ENCODE results near the gene ERCC6L2.

DNA sequence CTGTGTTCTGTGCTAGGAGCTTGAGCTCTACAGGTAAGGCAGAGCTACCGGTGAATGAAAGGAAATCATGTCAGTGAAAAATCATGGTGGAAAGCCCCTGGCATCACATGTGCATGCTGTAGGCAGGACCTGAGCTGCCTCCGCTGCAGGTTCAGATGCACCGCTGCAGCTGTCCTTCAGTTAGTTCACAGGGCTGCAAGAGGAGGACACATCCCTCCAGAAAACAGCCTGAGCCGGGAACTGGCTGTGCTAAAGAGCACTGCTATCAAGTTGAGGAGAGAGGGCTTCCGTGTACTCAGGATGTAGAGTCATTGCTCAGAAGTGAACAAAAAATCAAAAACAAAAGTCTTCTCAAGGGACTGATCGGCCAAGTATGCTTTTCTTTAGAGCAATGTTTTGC, 138.6 kb downstream of the ERCC6L2 start:
- TF ChIP-seq JUN (IDR thresholded peaks at IDR 0.05) = no peak
- TF ChIP-seq, protein P1, sequence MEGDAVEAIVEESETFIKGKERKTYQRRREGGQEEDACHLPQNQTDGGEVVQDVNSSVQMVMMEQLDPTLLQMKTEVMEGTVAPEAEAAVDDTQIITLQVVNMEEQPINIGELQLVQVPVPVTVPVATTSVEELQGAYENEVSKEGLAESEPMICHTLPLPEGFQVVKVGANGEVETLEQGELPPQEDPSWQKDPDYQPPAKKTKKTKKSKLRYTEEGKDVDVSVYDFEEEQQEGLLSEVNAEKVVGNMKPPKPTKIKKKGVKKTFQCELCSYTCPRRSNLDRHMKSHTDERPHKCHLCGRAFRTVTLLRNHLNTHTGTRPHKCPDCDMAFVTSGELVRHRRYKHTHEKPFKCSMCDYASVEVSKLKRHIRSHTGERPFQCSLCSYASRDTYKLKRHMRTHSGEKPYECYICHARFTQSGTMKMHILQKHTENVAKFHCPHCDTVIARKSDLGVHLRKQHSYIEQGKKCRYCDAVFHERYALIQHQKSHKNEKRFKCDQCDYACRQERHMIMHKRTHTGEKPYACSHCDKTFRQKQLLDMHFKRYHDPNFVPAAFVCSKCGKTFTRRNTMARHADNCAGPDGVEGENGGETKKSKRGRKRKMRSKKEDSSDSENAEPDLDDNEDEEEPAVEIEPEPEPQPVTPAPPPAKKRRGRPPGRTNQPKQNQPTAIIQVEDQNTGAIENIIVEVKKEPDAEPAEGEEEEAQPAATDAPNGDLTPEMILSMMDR (IDR thresholded peaks at IDR 0.05) = no peak
- TF ChIP-seq, protein P2, sequence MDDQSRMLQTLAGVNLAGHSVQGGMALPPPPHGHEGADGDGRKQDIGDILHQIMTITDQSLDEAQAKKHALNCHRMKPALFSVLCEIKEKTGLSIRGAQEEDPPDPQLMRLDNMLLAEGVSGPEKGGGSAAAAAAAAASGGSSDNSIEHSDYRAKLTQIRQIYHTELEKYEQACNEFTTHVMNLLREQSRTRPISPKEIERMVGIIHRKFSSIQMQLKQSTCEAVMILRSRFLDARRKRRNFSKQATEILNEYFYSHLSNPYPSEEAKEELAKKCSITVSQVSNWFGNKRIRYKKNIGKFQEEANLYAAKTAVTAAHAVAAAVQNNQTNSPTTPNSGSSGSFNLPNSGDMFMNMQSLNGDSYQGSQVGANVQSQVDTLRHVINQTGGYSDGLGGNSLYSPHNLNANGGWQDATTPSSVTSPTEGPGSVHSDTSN (IDR thresholded peaks at IDR 0.05) = no peak

Measured in A549 (cell line).